Measurements from ENCODE around the gene ZNF598. TPM values are rescaled to one million over a fixed set of nuclear protein-coding genes. Genes with fewer than 3 reads are reported as not detected.

Gene ZNF598
- 30.1 and 30.8 TPM in 2 replicates for total RNA-seq

DNA sequence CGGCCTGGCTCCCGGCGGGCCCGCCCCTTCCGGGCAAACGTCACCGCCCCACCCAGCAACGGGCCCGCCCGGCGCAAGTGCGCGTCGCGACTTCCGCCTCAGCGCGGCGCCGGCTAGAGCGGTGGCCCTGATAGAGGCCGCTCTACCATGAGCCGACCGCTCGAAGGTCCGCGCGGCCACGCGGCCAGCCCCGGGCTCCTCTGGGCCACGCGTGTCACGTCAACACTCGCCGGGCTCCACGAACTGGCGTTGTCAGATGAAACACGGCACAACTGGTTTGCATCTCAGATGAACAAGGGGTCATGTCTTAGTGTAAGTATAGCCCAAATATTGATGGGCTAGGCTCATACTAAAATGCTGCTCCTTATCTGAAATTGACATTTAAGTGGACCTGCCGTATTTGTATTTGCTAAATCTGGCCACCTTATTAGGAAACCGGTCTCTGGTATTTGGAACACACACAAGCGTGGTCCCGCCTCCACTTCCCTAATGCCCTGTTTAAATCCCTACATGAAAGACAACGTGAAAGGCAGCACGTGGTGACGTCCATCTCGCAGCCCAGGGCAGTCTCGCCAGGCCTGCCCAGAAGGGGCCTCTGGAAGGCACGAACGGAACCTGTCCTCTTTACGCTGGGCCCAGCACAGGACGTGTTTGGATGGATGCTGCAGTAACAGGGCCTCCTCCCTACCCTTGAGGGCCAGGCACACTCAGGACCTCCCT is at the start of gene ZNF598:
Gene ZNF598 (minus strand): TSS at position 31 of the 720 bp plus-strand sequence.

DNA sequence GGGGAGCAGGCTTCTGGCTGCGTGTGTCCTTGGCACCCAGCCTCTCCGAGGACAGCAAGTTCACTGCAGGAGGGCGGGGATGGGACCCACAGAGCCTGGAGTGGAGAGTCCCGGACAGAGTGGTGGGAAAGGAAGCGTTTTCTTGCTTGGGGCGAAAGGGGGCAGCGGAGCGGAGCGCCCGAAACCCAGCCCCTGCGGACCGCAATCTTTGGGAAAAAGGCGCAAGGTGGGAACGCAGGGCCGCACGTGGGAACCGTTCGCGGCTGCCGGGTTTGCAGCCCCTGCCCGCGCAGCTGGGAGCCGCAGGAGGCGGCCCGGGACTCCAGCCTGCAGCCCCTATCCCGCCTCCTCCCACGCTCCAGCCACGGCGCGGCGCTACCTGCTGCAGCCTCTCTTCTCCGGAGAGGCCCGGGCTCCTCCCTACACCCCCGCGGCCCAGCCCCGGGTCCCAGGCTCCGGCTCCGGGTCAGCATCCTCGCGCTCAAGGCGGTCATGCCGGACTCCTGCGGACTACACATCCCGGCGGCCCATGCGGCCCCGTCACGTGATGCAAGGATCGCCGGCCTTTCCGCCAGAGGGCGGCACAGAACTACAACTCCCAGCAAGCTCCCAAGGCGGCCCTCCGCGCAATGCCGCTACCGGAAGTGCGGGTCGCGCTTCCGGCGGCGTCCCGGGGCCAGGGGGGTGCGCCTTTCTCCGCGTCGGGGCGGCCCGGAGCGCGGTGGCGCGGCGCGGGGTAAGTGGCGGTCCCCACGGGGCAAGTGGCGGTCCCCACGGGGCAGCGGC is 37.9 kb upstream of the ZNF598 start, which contains the start of the genes NTHL1 and TSC2:
Gene NTHL1 (minus strand): TSS at position 505 of the 786 bp plus-strand sequence. CDS start 11 bp downstream, at position 494.
Gene TSC2 (plus strand): TSS at position 656 of the 786 bp plus-strand sequence. CDS start 631 bp downstream, outside the sequence.

DNA sequence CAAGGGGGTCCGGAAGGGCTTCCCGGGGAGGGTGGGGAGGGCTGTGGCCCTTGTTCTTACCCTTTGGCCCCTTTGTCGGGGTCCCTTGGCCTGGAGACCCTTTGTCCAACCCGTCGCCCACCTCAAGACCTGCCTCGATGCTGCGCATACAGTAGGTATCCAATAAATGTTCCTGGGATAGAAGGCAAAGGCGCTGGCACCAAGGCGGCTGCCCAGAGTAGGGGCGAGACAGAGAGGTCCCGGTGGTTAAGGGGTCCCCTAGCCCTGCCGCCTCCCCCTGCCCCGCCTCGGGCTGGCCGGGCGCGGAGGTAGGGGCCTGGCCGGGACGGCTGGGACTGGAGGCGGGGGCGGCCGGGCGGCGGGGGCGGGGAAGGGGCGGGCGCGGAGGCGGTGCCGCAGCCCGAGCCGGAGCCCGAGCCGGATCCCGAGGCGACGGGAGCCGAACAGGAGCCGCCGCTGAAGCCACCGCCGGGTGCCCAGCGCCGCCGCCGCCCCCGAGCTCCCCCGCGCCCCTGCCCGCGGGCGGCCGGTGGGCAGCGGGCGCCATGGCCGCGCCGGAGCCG is 16.9 kb upstream of the ZNF598 start, which contains the start of gene NHERF2:
Gene NHERF2 (plus strand): TSS at position 442 of the 563 bp plus-strand sequence. CDS start 104 bp downstream, at position 546.

DNA sequence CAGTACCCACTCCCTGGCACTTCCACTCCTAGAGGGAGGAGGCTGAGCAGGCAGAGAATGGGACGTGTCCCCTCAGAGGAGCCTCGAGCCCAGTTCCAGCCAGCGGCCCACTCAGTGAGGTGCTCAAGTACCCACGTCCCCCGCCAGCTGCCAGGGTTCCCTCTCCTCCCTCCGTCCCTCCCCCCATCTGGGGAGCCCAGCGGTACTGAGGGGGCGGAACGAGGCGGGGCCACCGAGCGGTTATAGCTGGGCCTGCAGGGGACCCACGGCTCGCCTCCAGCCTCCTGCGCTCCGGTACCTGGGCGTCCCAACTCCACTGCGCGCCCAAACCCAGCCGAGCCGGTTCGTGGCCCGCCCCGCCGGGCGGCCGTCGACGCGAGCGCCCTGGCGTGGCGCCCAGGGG is 9.9 kb upstream of the ZNF598 start, which contains the start of gene NPW:
Gene NPW (plus strand): TSS at position 268 of the 403 bp plus-strand sequence.

DNA sequence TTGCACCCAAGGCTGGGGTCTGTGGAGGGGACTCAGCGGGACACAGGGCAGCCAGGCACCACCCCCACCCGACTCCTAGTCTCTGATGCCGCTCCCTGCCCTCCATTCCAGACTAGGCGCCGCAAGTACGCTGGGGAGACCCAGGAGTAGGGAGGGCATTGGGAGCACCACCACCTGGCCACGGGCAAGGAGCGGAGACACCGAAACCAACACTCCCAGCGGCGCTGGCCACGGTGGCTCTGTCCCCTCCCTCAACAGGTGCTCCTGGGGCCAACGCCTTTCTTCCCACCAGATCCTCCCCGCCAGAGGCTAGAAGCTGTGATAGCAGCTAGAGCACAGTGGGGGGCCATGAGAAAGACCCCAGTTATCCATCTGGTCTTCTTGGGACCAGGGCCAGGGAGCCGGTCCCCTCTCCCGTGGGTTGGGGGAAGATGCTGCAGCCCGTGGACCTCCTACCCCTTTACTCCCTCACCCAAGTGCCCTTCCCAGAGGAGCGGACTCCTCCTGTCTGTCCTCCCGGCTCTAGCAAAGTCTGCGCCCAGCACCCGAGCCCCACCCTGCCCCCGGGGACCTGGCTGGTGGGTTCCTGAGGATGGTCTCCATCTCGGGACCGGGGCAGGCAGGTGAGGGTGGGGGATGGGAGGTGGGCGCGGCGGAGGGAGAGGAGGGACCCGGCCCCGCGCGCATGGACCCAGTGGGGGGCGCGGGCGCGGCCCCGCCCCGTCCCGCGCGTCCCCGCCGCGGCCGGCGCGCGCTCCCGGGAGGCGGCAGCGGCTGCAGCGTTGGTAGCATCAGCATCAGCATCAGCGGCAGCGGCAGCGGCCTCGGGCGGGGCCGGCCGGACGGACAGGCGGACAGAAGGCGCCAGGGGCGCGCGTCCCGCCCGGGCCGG is 20.2 kb downstream of the ZNF598 start, which contains the start of gene SYNGR3:
Gene SYNGR3 (plus strand): TSS at position 762 of the 892 bp plus-strand sequence. CDS start 133 bp downstream, outside the sequence.

DNA sequence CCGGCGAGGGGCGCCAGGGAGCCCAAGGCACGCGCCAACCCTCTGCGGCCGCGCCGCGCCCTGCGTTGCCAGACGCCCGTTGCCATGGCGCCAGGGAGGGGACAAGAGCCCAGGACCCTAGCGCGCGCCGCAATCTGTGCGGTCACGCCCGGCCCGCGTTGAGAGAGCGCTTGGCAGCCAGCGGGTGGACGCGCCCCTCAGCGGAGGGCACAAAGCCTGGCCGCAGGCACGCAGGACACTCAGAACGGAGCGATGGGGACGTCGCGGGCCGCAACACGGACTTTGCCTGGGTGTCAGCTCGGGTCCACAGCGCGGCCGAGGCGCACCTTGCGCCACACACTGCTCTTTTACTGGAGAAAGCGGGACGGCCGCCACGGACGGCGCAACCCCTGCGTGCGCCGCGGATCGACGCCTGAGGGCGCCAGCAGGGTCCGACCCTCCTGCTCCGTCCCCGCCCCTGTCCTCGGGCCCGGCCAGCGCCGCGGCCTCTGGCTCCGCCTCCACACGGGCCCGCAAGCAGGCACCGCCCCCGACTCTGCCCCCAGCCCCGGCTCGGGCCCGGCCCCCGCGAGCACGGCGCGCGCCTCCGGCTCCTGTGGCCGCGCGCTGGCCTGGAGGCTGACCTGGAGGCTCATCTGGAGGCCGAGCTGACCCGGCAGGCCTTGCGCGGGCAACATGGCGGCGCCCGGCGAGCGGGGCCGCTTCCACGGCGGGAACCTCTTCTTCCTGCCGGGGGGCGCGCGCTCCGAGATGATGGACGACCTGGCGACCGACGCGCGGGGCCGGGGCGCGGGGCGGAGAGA is 25.9 kb downstream of the ZNF598 start, which contains the start of gene GFER:
Gene GFER (plus strand): TSS at position 650 of the 803 bp plus-strand sequence. CDS start 26 bp downstream, at position 676.

DNA sequence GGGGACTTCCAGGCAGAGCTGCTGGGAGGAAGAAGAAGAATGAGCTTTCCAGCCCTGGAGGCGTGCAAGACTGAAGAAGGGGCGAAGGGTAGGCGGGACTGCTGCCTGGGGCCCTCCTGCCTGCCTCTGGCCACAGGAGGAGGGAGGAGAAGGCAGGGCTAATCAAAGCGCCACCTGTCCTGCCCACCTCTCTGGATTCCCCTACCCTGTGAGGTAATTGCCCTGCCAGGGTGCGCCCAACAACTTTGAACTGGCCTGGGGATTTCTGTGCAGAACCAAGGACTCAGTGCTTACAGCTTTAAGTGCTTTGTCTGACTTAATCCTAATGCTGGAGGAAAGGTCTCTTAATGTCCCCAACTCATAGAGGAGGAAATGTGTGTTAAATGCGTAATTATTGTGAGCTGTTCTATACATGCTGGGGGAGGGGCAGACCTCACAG is 28.2 kb downstream of the ZNF598 start, which contains the start of gene NOXO1:
Gene NOXO1 (minus strand): TSS at position 72 of the 439 bp plus-strand sequence. CDS start 290 bp downstream, outside the sequence.

DNA sequence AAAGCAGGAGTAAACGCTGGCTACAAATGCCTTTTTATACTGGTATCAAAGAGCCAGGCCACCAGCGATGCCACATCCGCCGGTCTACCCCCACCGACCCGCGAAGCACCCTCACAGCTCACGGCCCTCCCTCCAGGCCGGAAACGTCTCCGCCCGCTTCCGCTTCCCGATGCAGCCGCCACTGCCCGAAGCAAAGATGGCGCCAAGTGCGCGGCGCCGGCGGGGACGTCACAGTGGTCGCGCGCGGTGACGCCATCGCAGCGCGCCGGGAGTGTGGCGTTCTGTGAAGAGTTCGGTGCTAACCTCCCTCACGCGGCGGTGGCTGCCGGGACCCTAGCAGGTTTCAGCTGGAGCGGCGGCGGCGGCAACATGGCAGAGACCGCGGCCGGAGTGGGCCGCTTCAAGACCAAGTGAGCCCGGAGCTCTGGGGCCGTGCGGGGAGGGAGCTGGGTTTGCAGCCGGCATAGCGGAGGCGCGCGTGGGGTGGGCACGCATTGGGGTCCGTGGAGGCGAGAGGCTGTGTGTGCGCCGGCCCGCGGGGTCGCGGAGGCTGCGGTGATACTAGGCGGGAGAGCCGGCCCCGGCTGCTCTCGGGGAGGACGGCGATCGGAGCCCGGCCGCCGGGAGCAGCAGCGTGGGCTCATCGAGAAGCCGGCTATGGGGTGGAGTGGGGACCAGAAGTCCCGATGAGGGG is 37.7 kb downstream of the ZNF598 start, which contains the start of gene TBL3:
Gene TBL3 (plus strand): TSS at position 258 of the 694 bp plus-strand sequence. CDS start 112 bp downstream, at position 370.

DNA sequence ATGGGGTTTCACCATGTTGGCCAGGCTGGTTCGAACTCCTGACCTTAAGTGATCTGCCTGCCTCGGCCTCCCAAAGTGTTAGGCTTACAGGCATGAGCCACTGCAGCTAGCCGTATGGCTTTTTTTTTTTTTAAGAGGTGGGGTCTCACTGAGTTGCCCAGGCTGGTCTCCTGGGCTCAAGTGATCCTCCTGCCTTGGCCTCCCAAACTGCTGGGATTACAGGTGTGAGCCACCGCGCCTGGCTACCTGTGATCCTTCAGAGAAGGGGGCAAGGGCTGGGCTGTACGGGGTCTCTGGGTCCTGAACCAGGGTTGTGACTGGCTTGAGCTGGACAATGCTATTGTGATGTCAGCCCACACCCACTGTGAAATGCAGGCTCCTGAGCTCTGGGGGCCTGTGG is 43.2 kb downstream of the ZNF598 start, which contains the start of gene RNF151:
Gene RNF151 (plus strand): TSS at position 397 of the 400 bp plus-strand sequence. CDS start 26 bp downstream, outside the sequence.

DNA sequence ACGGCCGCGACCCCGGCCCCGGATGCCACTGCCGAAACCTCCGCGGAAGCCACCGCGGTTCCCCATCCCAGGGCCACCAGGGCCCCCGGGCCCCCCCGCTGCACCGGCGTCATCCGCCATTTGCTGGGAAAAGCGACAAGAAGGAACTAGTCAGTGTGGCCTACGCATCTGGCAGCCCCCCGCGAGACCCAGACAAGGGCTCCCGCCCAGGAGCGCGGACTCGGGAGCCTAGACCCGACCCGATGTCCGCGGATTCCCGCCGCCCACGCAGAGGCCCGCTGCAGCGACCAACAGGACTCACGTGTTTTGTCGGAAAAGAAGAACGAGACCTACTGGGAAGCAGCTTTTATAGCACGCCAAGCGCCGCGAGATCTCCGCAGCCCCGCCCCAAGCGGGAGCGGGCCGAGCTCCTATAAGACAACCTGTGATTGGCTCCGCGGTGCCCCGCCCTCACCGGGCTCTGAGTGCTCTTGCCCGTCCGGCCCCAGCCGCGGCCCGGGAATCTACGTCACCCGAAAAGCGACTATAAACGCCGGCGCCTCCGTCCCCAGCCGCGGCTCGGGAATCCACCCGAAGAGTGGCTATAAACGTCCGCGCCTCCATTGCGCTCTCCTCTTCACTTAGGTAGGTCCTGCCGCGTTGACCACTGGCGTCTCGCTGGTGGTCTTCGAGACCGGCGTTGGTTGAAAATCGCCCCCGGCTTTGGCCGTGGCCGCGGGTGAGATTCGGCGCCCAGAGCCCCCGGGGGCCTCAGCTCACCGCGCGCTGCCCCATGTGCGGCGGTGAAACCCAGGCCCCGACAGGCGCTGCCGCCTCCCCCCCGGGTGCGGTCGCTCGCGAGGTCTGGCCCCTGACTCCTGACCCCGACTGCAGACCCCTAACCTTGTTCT is 44.9 kb downstream of the ZNF598 start, which contains the start of gene RPS2:
Gene RPS2 (minus strand): TSS at position 321 of the 890 bp plus-strand sequence. CDS start 201 bp downstream, at position 120.

DNA sequence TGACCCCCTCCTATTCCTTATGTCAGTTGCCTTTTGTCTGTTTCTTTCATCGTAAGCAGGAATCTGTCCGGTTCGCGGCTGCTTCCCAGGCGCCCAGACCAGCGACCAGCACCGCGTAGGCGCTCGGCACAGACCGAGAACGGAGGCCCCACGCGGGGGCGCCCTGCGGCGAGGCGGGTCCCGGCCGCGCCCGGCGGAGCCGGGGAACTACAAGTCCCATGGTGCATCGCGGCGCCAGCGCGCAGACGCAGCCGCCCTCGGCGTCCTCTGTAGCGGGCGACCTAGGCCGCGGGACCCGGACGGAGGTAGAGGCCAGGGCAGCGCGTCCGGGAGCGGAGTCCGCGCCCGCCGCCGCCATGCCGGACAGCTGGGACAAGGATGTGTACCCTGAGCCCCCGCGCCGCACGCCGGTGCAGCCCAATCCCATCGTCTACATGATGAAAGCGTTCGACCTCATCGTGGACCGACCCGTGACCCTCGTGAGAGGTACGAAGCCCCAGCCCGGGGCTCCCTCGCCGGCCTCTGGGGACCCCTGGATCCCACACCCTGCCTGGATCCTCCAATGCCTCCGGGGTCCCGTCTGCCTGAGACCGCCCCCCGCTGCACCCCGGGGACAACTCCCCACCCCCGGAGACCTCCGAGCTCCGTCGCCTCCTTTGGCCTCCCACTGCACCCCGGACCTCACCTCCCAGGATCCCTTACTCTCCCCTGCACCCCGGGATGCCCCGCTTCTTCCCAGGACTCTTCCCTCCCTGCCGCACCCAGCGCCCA is 50.2 kb downstream of the ZNF598 start, which contains the start of gene NDUFB10:
Gene NDUFB10 (plus strand): TSS at position 270 of the 771 bp plus-strand sequence. CDS start 87 bp downstream, at position 357.

Small RNA genes within 50 kb of the gene (small RNA-seq; reads per million reads assigned to genes)
- gene AC005363.2 (not detected), gene RN7SL219P (not detected), gene SNORA10 (not detected), gene SNORA64 (not detected)

Other genes with a start within 250 kb of the ZNF598 start
- 35.1 and 37.2 TPM in 2 replicates for gene NME3, start 238.3 kb downstream of the ZNF598 start, total RNA-seq
- 15.7 and 15.9 TPM in 2 replicates for gene EME2, start 237.0 kb downstream of the ZNF598 start, total RNA-seq
- 36.1 and 37.0 TPM in 2 replicates for gene MRPS34, start 236.7 kb downstream of the ZNF598 start, total RNA-seq
- 28.1 and 30.4 TPM in 2 replicates for gene SPSB3, start 227.2 kb downstream of the ZNF598 start, total RNA-seq
- 50.3 and 67.8 TPM in 2 replicates for gene NUBP2, start 226.9 kb downstream of the ZNF598 start, total RNA-seq
- gene IGFALS, start 216.1 kb downstream of the ZNF598 start, total RNA-seq = 0.16 and 0.24 TPM in 2 replicates
- 12.8 and 17.2 TPM in 2 replicates for gene HAGH, start 183.0 kb downstream of the ZNF598 start, total RNA-seq
- gene FAHD1, start 182.6 kb downstream of the ZNF598 start, total RNA-seq = 34.7 and 37.8 TPM in 2 replicates
- gene MEIOB, start 137.7 kb downstream of the ZNF598 start, total RNA-seq = 0.61 and 1.1 TPM in 2 replicates
- gene HS3ST6, start 91.4 kb downstream of the ZNF598 start, total RNA-seq = 0.16 TPM in 1 of 2 replicates, not detected in the other
- gene MSRB1, start 66.6 kb downstream of the ZNF598 start, total RNA-seq = 15.3 and 24.9 TPM in 2 replicates
- not detected in 2 replicates for gene RPL3L, start 55.1 kb downstream of the ZNF598 start, total RNA-seq
- 63.9 and 89.5 TPM in 2 replicates for gene NDUFB10, start 50.3 kb downstream of the ZNF598 start, total RNA-seq
- 1,254 and 1,380 TPM in 2 replicates for gene RPS2, start 45.0 kb downstream of the ZNF598 start, total RNA-seq
- gene RNF151, start 43.0 kb downstream of the ZNF598 start, total RNA-seq = not detected in 2 replicates
- 23.9 and 26.9 TPM in 2 replicates for gene TBL3, start 37.8 kb downstream of the ZNF598 start, total RNA-seq
- 0.12 TPM in 1 of 2 replicates, not detected in the other for gene NOXO1, start 28.4 kb downstream of the ZNF598 start, total RNA-seq
- 10.7 and 11.4 TPM in 2 replicates for gene GFER, start 25.6 kb downstream of the ZNF598 start, total RNA-seq
- 1.1 and 1.9 TPM in 2 replicates for gene SYNGR3, start 19.9 kb downstream of the ZNF598 start, total RNA-seq
- gene NPW, start 10.0 kb upstream of the ZNF598 start, total RNA-seq = not detected in 2 replicates
- 33.9 and 35.0 TPM in 2 replicates for gene NHERF2, start 17.1 kb upstream of the ZNF598 start, total RNA-seq
- 23.6 and 24.7 TPM in 2 replicates for gene NTHL1, start 38.0 kb upstream of the ZNF598 start, total RNA-seq
- 73.8 and 84.7 TPM in 2 replicates for gene TSC2, start 38.2 kb upstream of the ZNF598 start, total RNA-seq
- 179 and 232 TPM in 2 replicates for gene PKD1, start 126.1 kb upstream of the ZNF598 start, total RNA-seq
- gene RAB26, start 138.8 kb upstream of the ZNF598 start, total RNA-seq = 0.61 and 0.97 TPM in 2 replicates
- gene TRAF7, start 146.0 kb upstream of the ZNF598 start, total RNA-seq = 60.2 and 78.9 TPM in 2 replicates
- 0.12 and 0.16 TPM in 2 replicates for gene CASKIN1, start 186.8 kb upstream of the ZNF598 start, total RNA-seq
- gene MLST8, start 195.6 kb upstream of the ZNF598 start, total RNA-seq = 38.0 and 41.0 TPM in 2 replicates
- 0.65 and 1.1 TPM in 2 replicates for gene BRICD5, start 201.0 kb upstream of the ZNF598 start, total RNA-seq
- 9.9 and 12.4 TPM in 2 replicates for gene PGP, start 205.0 kb upstream of the ZNF598 start, total RNA-seq
- 27.2 and 33.3 TPM in 2 replicates for gene E4F1, start 213.8 kb upstream of the ZNF598 start, total RNA-seq
- gene DNASE1L2, start 226.6 kb upstream of the ZNF598 start, total RNA-seq = 0.85 and 0.97 TPM in 2 replicates
- 35.7 and 37.3 TPM in 2 replicates for gene ECI1, start 241.8 kb upstream of the ZNF598 start, total RNA-seq